Measurements from ENCODE around the gene KRT81.

Gene KRT81

GRCh38 chr12:52333321-52333720 is 42.0 kb upstream of the KRT81 start:
- no peak overlapping the region for H3K4me3 ChIP-seq (ENCODE audit: low read length)
- H3K9me3 ChIP-seq (ENCODE audit: control insufficient read depth, insufficient read depth, low read length) = no peaks in the 10 kb centered on the region
- H3K4me1 ChIP-seq (ENCODE audit: control insufficient read depth, low read length) = no peaks in the 10 kb centered on the region
- H3F3A ChIP-seq (ENCODE audit: control insufficient read depth, insufficient read depth) = no peaks in the 10 kb centered on the region
- no peak overlapping the region for H3K4me2 ChIP-seq (ENCODE audit: low read length)
- H4K20me1 ChIP-seq (ENCODE audit: control insufficient read depth, insufficient read depth, low read depth, low read length) = no peaks in the 10 kb centered on the region
- no peaks in the 10 kb centered on the region for H3K36me3 ChIP-seq (ENCODE audit: control insufficient read depth, low read length)
- no peaks in the 10 kb centered on the region for H3K9me2 ChIP-seq (replicated peaks; ENCODE audit: control insufficient read depth, low read length)
- peaks cover 17% of the 10 kb centered on the region; the same call in 1 of the 2 replicates for H3K27me3 ChIP-seq (ENCODE audit: control insufficient read depth, low read length)
- no peak overlapping the region for H3K27ac ChIP-seq (ENCODE audit: low read depth, low read length)
- H3K79me2 ChIP-seq (ENCODE audit: control insufficient read depth, low read length) = no peaks in the 10 kb centered on the region
- TF ChIP-seq EZH2phosphoT487 (IDR thresholded peaks at IDR 0.05; ENCODE audit: borderline replicate concordance, low read length) (no peak), CTCF (IDR thresholded peaks at IDR 0.05; ENCODE audit: low read depth, low read length, poor library complexity, severe bottlenecking) (no peak)

- H3K36me3 ChIP-seq (ENCODE audit: control insufficient read depth, low read length) = no peaks in the 10 kb centered on the region
- TF ChIP-seq CTCF (IDR thresholded peaks at IDR 0.05; ENCODE audit: low read depth, low read length, poor library complexity, severe bottlenecking) (no peak), EZH2phosphoT487 (IDR thresholded peaks at IDR 0.05; ENCODE audit: borderline replicate concordance, low read length) (no peak)
These were observed 41.0 kb upstream of the KRT81 start for GRCh38 chr12:52332381-52332780.

GRCh38 chr12:52331833-52332232 is 40.5 kb upstream of the KRT81 start:
- no peak overlapping the region for H3K4me2 ChIP-seq (ENCODE audit: low read length)
- H3K4me1 ChIP-seq (ENCODE audit: control insufficient read depth, low read length) = no peaks in the 10 kb centered on the region
- H3K27me3 ChIP-seq (ENCODE audit: control insufficient read depth, low read length) = peaks cover 17% of the 10 kb centered on the region; the same call in 1 of the 2 replicates
- H3F3A ChIP-seq (ENCODE audit: control insufficient read depth, insufficient read depth) = no peaks in the 10 kb centered on the region
- TF ChIP-seq EZH2phosphoT487 (IDR thresholded peaks at IDR 0.05; ENCODE audit: borderline replicate concordance, low read length) (no peak), CTCF (IDR thresholded peaks at IDR 0.05; ENCODE audit: low read depth, low read length, poor library complexity, severe bottlenecking) (no peak)
- no peaks in the 10 kb centered on the region for H3K9me2 ChIP-seq (replicated peaks; ENCODE audit: control insufficient read depth, low read length)
- no peaks in the 10 kb centered on the region for H3K36me3 ChIP-seq (ENCODE audit: control insufficient read depth, low read length)
- H4K20me1 ChIP-seq (ENCODE audit: control insufficient read depth, insufficient read depth, low read depth, low read length) = no peaks in the 10 kb centered on the region
- H3K9me3 ChIP-seq (ENCODE audit: control insufficient read depth, insufficient read depth, low read length) = no peaks in the 10 kb centered on the region
- H3K79me2 ChIP-seq (ENCODE audit: control insufficient read depth, low read length) = no peaks in the 10 kb centered on the region
- no peak overlapping the region for H3K4me3 ChIP-seq (ENCODE audit: low read length)
- no peak overlapping the region for H3K27ac ChIP-seq (ENCODE audit: low read depth, low read length)

More at GRCh38 chr12:52332381-52332780, 41.0 kb upstream of the KRT81 start:
- H3K4me1 ChIP-seq (ENCODE audit: control insufficient read depth, low read length) = no peaks in the 10 kb centered on the region
- H3K9me3 ChIP-seq (ENCODE audit: control insufficient read depth, insufficient read depth, low read length) = no peaks in the 10 kb centered on the region
- H3K9me2 ChIP-seq (replicated peaks; ENCODE audit: control insufficient read depth, low read length) = no peaks in the 10 kb centered on the region
- H3K27me3 ChIP-seq (ENCODE audit: control insufficient read depth, low read length) = peaks cover 17% of the 10 kb centered on the region; the same call in 1 of the 2 replicates
- H3K4me3 ChIP-seq (ENCODE audit: low read length) = no peak overlapping the region
- H3F3A ChIP-seq (ENCODE audit: control insufficient read depth, insufficient read depth) = no peaks in the 10 kb centered on the region
- H3K27ac ChIP-seq (ENCODE audit: low read depth, low read length) = no peak overlapping the region
- no peaks in the 10 kb centered on the region for H4K20me1 ChIP-seq (ENCODE audit: control insufficient read depth, insufficient read depth, low read depth, low read length)
- no peaks in the 10 kb centered on the region for H3K79me2 ChIP-seq (ENCODE audit: control insufficient read depth, low read length)
- no peak overlapping the region for H3K4me2 ChIP-seq (ENCODE audit: low read length)

All from DOHH2 (cell line).